GM19238 (cell line): ENCODE results near the gene IL17RA.
A peak's percentile ranks its signal among the peaks of the same experiment; 100 is the strongest.

Experiments used
- DNase-seq: peaks from one replicate; pipeline ENCODE4 v3.0.0; 2011; ENCODE audit warnings: low spot score; ENCODE audit not compliant: insufficient read length

Gene IL17RA

GRCh38 chr22:17155941-17156340 lies 71.1 kb downstream of the IL17RA start:
- DNase-seq: no peak

- no peak for DNase-seq
These were observed 72.9 kb downstream of the IL17RA start for GRCh38 chr22:17157714-17158113.

GRCh38 chr22:17158176-17158567 lies 73.4 kb downstream of the IL17RA start:
- no peak for DNase-seq

- DNase-seq: peak; percentile 93
These were observed 74.0 kb downstream of the IL17RA start, which contains the start of gene HDHD5 for GRCh38 chr22:17158568-17159503. HDHD5 (minus strand) TSS chr22:17159277; CDS start chr22:17159251, 26 bp downstream.

GRCh38 chr22:17159504-17159951 lies 74.7 kb downstream of the IL17RA start:
- no peak for DNase-seq

- no peak for DNase-seq
These were observed 77.2 kb downstream of the IL17RA start for GRCh38 chr22:17161991-17162390.

- no peak for DNase-seq
These were observed 77.9 kb downstream of the IL17RA start for GRCh38 chr22:17162731-17163130.

- DNase-seq: no peak
These were observed 79.7 kb downstream of the IL17RA start for GRCh38 chr22:17164392-17165024.
